Activated naive CD4-positive, alpha-beta T cell treated with Interleukin-2 at 50 U/mL for 16 hours (primary cell): ENCODE results near the gene IL13RA2.

Experiments used
- DNase-seq: peaks from one replicate; pipeline ENCODE4 v3.0.0-alpha.2; 2020

The IL13RA2 gene

GRCh38 chrX:114976292-114976691, 41.1 kb downstream of the IL13RA2 start:
- no peak for DNase-seq

DNA sequence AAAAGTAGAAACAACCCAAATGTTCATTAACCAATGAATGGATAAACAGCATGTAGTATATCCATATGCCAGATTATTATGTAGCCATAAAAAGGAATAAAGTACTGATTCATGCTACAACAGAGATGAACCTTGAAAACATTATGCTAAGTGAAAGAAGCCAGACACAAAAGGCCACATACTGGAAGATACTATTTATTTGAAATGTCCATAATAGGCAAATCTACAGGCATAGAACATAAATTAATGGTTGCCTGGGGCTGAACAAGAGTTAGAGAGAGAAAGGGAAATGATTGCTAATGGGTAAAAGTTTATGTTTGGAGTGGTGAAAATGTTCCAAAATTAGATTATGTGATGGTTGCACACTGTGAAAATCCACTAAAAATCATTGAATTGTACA, 44.4 kb downstream of the IL13RA2 start:
- DNase-seq, result no peak

DNA sequence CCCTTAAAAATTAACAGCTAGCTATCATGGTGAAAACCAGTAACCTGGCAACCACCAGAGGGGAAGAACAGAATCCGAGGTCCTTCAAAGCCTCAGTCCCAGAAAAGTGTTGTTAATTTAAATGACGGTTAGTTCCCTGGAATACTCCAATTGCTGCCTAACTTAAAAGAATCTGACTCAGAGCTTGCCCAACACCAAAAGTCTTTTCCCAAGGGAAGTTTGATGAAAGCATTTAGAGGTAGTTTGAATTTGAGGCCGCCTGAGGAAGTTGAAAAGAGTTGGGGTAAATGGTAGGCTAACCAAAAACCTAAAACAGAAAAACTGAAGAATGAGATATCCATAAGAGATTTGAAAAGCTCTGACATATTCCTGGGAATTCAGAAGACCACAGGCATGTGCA, 46.6 kb downstream of the IL13RA2 start:
- no peak for DNase-seq

DNA sequence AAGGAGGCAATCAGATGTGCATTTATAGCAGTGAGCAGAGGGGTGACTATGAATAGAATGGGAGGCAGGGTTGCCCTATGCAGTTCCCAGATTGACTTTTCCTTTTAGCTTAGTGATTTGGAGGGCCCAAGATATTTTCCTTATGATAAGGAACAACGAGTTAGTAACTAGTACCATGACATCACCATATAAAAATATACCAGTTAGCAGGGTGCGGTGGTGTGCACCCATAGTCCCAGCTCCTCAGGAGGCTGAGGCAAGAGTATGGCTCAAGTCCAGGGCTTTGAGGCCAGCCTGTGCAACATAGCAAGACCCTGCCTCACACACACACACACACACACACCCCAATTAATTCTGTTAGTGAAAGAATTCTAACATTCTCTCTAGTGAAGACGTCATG, 53.0 kb downstream of the IL13RA2 start:
- DNase-seq, result no peak

DNA sequence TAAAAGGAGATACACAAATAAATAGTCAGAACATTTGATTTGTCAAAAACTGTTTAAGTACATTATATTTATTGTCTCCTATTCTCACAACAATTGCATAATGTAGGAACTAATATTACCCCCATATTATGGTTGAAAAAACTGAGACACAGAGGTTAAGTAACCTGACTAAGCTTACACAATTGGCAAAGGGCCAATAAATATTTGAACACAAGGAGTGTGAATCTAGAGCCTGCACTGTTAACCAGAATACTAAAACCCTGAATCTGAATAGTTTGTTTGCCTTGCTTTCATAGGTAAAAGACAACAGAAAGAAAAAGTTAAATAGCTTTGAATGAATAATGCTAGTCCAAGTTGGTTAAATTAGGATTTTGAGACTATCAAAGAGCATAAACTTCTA, 55.2 kb downstream of the IL13RA2 start:
- DNase-seq, result no peak

DNA sequence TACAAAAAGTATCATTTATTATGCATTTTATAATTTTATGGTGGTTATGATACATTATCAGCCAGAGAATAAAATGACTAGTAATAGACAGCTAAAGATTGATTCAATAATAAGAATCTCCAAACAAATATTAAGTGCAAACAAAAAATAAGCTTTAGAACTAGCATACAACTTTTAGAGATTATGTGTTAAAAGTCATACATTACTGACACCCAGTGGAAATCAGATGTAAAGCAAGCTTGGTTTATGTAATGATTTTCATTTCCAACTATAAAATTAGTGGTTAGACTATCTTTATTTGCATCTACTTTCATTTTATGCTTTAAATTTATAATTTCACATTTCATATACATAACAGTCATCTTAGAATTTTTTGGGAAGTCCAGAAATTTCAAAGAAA, 57.7 kb downstream of the IL13RA2 start:
- DNase-seq, result no peak
